Stimulated activated naive CD4-positive, alpha-beta T cell (primary cell): Measurements from ENCODE around the gene BAD.
"Not testable (repeated sequence)": the region's sequence is repeated elsewhere in the genome, so short reads cannot be mapped to it uniquely, and the experiment has no call there.

Source experiments
- DNase-seq, 6 experiments: peaks; one replicate each; lab custom pipeline; 2025; lab: John Stamatoyannopoulos, UW

Gene BAD

GRCh38 chr11:64314805-64315561, 30.5 kb upstream of the BAD start:
- DNase-seq: no peak

- DNase-seq: no peak
Measured at GRCh38 chr11:64314146-64314804, 29.8 kb upstream of the BAD start.

- no peak for DNase-seq
Measured at GRCh38 chr11:64313491-64314145, 29.2 kb upstream of the BAD start.

GRCh38 chr11:64312947-64313346, 28.5 kb upstream of the BAD start:
- no peak for DNase-seq

- not testable (repeated sequence) for DNase-seq
Measured at GRCh38 chr11:64307795-64308194, 23.3 kb upstream of the BAD start.

- DNase-seq: no peak
Measured at GRCh38 chr11:64306876-64307622, 22.6 kb upstream of the BAD start.

- DNase-seq: no peak
Measured at GRCh38 chr11:64306563-64306875, 22.1 kb upstream of the BAD start.

GRCh38 chr11:64305691-64306562, 21.5 kb upstream of the BAD start:
- peak; percentile 51 to 77 (median 62) for DNase-seq

GRCh38 chr11:64305075-64305690, 20.7 kb upstream of the BAD start, which contains the start of gene ESRRA:
TSS of gene ESRRA (plus strand) at chr11:64305524. CDS start at chr11:64307180, 1,656 bp downstream.
- peak; percentile 99 to 100 (median 100) for DNase-seq

GRCh38 chr11:64304316-64305072, 20.0 kb upstream of the BAD start:
- DNase-seq: peak; percentile 77 to 92 (median 87)

- no peak for DNase-seq
Measured at GRCh38 chr11:64304032-64304315, 19.5 kb upstream of the BAD start.

GRCh38 chr11:64303109-64304031, 18.9 kb upstream of the BAD start:
- no peak for DNase-seq

GRCh38 chr11:64299847-64300648, 15.6 kb upstream of the BAD start, which contains the start of gene CATSPERZ:
TSS of gene CATSPERZ (plus strand) at chr11:64300358. CDS start at chr11:64300411, 53 bp downstream.
- peak in 3 of 6 experiments; percentile 33 to 52 (median 47) for DNase-seq

GRCh38 chr11:64298966-64299846, 14.7 kb upstream of the BAD start:
- DNase-seq: no peak

GRCh38 chr11:64297699-64298358, 13.4 kb upstream of the BAD start:
- no peak for DNase-seq

- DNase-seq: no peak
Measured at GRCh38 chr11:64296830-64297698, 12.6 kb upstream of the BAD start.
